ENCODE results near the gene FGD6. TPM values are rescaled to one million over a fixed set of nuclear protein-coding genes. Genes with fewer than 3 reads are reported as not detected.

FGD6 gene
- total and polyA plus RNA-seq, 12 donors, result 1.2 to 33.4 (median 21.6) TPM

GRCh38 chr12:95129115-95129514, 88.2 kb downstream of the FGD6 start:
- WGBS, 2 donors, result 89 to 97% methylated on average over 2 of the region's 2 CpGs
- DNase-seq (no peak), ATAC-seq (no peak)
- no peak overlapping the region for H3K4me3 ChIP-seq
- peaks cover 0 to 17% (median 4%) of the 10 kb centered on the region in 9 donors for H3K4me1 ChIP-seq
- intact Hi-C loops (cut with DNase I), result no loop called here
- no peak for TF ChIP-seq CTCF (IDR thresholded peaks at IDR 0.05)
- H3K27me3 ChIP-seq, result no peaks in the 10 kb centered on the region
- H3K9me3 ChIP-seq, result no peaks in the 10 kb centered on the region
- no peak overlapping the region for H3K27ac ChIP-seq
- H3K36me3 ChIP-seq, result peaks cover 0 to 20% (median 9%) of the 10 kb centered on the region in 9 donors

- WGBS, 2 donors, result 81 to 83% methylated on average over 3 of the region's 3 CpGs
- Histone ChIP-seq H3K27me3 (no peaks in the 10 kb centered on the region), H3K36me3 (peaks cover 0 to 22% (median 0%) of the 10 kb centered on the region in 9 donors), H3K27ac (no peak overlapping the region), H3K4me3 (no peak overlapping the region), H3K9me3 (no peaks in the 10 kb centered on the region), H3K4me1 (peaks cover 0 to 1% (median 0%) of the 10 kb centered on the region in 9 donors)
- ATAC-seq (no peak), DNase-seq (no peak)
- no peak for TF ChIP-seq CTCF (IDR thresholded peaks at IDR 0.05)
- intact Hi-C loops (cut with DNase I), result no loop called here
Measured at GRCh38 chr12:95126736-95127135, 90.5 kb downstream of the FGD6 start.

GRCh38 chr12:95126076-95126475, 91.2 kb downstream of the FGD6 start:
- no peak overlapping the region for H3K4me3 ChIP-seq
- no peak for TF ChIP-seq CTCF (IDR thresholded peaks at IDR 0.05)
- intact Hi-C loops (cut with DNase I), result no loop called here
- H3K4me1 ChIP-seq, result no peaks in the 10 kb centered on the region
- ATAC-seq (no peak), DNase-seq (no peak)
- peaks cover 0 to 22% (median 0%) of the 10 kb centered on the region in 9 donors for H3K36me3 ChIP-seq
- H3K27ac ChIP-seq, result no peak overlapping the region
- H3K9me3 ChIP-seq, result no peaks in the 10 kb centered on the region
- H3K27me3 ChIP-seq, result no peaks in the 10 kb centered on the region
- WGBS, 2 donors, result 95 to 97% methylated on average over 2 of the region's 2 CpGs

GRCh38 chr12:95124106-95124505, 93.2 kb downstream of the FGD6 start:
- Histone ChIP-seq H3K36me3 (peaks cover 0 to 22% (median 0%) of the 10 kb centered on the region in 9 donors), H3K9me3 (no peaks in the 10 kb centered on the region), H3K27me3 (no peaks in the 10 kb centered on the region), H3K4me1 (no peaks in the 10 kb centered on the region), H3K4me3 (no peak overlapping the region), H3K27ac (no peak overlapping the region)
- WGBS, 2 donors, result 90 to 92% methylated on average over 7 of the region's 7 CpGs
- no peak for TF ChIP-seq CTCF (IDR thresholded peaks at IDR 0.05)
- ATAC-seq, result no peak
- intact Hi-C loops (cut with DNase I), result no loop called here
- no peak for DNase-seq
